ENCODE measurements around the gene CPB2.

GRCh38 chr13:46004491-46004890 lies 100.3 kb downstream of the CPB2 start:
- TF ChIP-seq CTCF (IDR thresholded peaks at IDR 0.05 in 8 of 11, conservative IDR thresholded peaks at IDR 0.05 in 3 of 11): no peak
- TF ChIP-seq POLR2AphosphoS5 (IDR thresholded peaks at IDR 0.05): no peak
- TF ChIP-seq POLR2A (IDR thresholded peaks at IDR 0.05): no peak
